Ovary (tissue), 3 donors: ENCODE measurements around the gene AFF3.

Source experiments
- CTCF ChIP-seq, 3 donors: fragments of 450-650 bp in 2 of 3; fragments of 200-600 bp in 1 of 3; IDR thresholded peaks; one replicate each; pipeline versions ENCODE4 v1.5.1 to v1.8.0; 2016 to 2022; ENCODE audit warnings: antibody characterized with exemption in 3 of 3, mild to moderate bottlenecking in 1 of 3
- POLR2A ChIP-seq: fragments of 450-650 bp; IDR thresholded peaks from one replicate; pipeline ENCODE4 v1.6.1; 2017; ENCODE audit warnings: antibody characterized with exemption, mild to moderate bottlenecking, moderate library complexity
- donor health status: DM: no; HTN: no; CAD: no.

DNA sequence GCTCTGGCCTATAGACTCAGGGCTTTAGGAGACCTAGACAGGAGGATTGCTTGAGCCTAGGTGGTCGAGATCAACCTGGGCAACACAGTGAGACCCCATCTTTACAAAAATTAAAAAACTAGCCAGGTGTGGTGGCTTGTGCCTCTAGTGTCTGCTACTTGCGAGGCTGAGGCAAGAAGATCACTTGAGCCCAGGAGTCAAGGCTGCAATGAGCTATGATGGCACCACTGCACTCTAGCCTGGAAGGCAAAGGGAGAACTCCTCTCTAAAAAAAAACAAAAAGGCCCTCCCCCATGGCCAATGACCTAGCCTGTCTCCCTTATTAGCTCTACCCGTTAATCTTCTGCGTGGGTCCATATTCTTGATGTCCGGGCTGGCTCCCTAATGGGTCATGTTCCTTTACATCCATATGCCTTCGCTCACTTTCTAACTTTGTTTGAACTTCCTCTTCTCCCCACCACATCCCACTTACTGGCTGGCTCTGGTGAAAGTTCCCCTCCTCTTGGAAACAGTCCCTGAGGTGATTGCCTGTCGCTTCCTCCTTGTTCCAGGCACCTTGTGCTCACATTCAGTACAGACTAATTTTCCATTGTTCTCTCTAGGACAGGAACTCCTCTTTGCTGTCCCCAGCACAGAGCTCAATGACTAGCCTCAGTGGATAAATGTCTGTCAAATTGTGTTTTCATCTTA lies 103.0 kb downstream of the AFF3 start:
- TF ChIP-seq CTCF (IDR thresholded peaks at IDR 0.05) (no peak), POLR2A (no peak)
